Body of pancreas (tissue), 4 donors: Measurements from ENCODE around the gene ADCY2. TPM values are rescaled to one million over a fixed set of nuclear protein-coding genes. Genes with fewer than 3 reads are reported as not detected.
A peak's percentile ranks its signal among the peaks of the same experiment; 100 is the strongest.

Experiments
- ATAC-seq: fragments of 150-250 bp; one replicate; pipeline ENCODE4 v1.9.1; 2016
- DNase-seq, 4 donors: peaks; one replicate each; pipeline ENCODE4 v3.0.0-alpha.2; 2019
- H3K27ac ChIP-seq, 4 donors: fragments of 200-600 bp; sonication (generic); 1 replicate in 3 of 4; 2 replicates in 1 of 4; pipeline versions ENCODE4 v1.5.1 to v1.6.1; 2016 to 2019; ENCODE audit warnings: mild to moderate bottlenecking in 1 of 4, mixed read lengths in 1 of 4, moderate library complexity in 1 of 4
- H3K27me3 ChIP-seq, 2 donors: fragments of 200-600 bp; sonication (generic); one replicate each; pipeline ENCODE4 v1.6.0; 2016; ENCODE audit warnings: mild to moderate bottlenecking in 1 of 2
- H3K36me3 ChIP-seq, 2 donors: fragments of 200-600 bp; sonication (generic); replicated peaks in 1 of 2; 2 replicates each; pipeline ENCODE4 v1.5.1; 2016; ENCODE audit warnings: low read depth in 2 of 2; ENCODE audit not compliant: insufficient read depth in 1 of 2
- H3K4me1 ChIP-seq: fragments of 200-600 bp; sonication (generic); one replicate; pipeline ENCODE4 v1.6.0; 2016
- H3K4me3 ChIP-seq, 2 donors: fragments of 200-600 bp; sonication (generic); 1 replicate in 1 of 2; 2 replicates in 1 of 2; pipeline ENCODE4 v1.5.1; 2016 to 2019
- H3K9me3 ChIP-seq, 3 donors: fragments of 200-600 bp; sonication (generic); 1 replicate in 2 of 3; 2 replicates in 1 of 3; pipeline ENCODE4 v1.5.1; 2016
- CTCF ChIP-seq, 7 experiments: fragments of 450-650 bp in 4 of 7; fragments of 200-600 bp in 3 of 7; sonication (generic) in 3 of 7; IDR thresholded peaks; one replicate each; pipeline ENCODE4 v1.5.1; 2016 to 2019; ENCODE audit warnings: antibody characterized with exemption in 7 of 7
- POLR2A ChIP-seq, 3 donors: fragments of 450-650 bp; IDR thresholded peaks; one replicate each; pipeline ENCODE4 v1.6.1; 2016; ENCODE audit warnings: antibody characterized with exemption in 3 of 3, mild to moderate bottlenecking in 2 of 3
- WGBS, 2 donors: methylation state at CpG; one replicate each; pipeline ENCODE4 v1.1.5; 2017; 5-methylcytosine and 5-hydroxymethylcytosine counted together
- intact Hi-C: fragments of 100-400 bp; cut with DNase I; formaldehyde crosslinking; loops from one replicate; pipeline ENCODE4 v1.15.1; 2023
- total RNA-seq, 2 donors: library from RNA; depleted of rRNA; stranded (reverse); fragments of >200 nt; gene quantifications; one replicate each; pipeline ENCODE4 v1.1.0, GENCODE V29; 2016

The ADCY2 gene
- 1 to 10 TPM in 1 of 2 donors, under 1 TPM in 1; 0.52 to 4.6 TPM for total RNA-seq

- DNase-seq: peak in 2 of 4 donors; percentile 11 to 22
- ATAC-seq: peak; percentile 47
- WGBS, 2 donors: 1% methylated on average over 106 of the region's 121 CpGs; no CpG with 5 or more reads in 1 of the 2 donors
These were observed at the start of gene ADCY2 for GRCh38 chr5:7395947-7396712. Gene ADCY2, plus strand, starts transcription at chr5:7396138. Its CDS starts 159 bp downstream, at chr5:7396297.

GRCh38 chr5:7347377-7347776 lies 48.6 kb upstream of the ADCY2 start:
- ATAC-seq: no peak
- H3K27ac ChIP-seq: no peak overlapping the region
- WGBS, 2 donors: 68 to 78% methylated on average over 6 of the region's 6 CpGs
- no peaks in the 10 kb centered on the region for H3K9me3 ChIP-seq
- H3K4me1 ChIP-seq: no peaks in the 10 kb centered on the region
- no peaks in the 10 kb centered on the region for H3K36me3 ChIP-seq
- H3K4me3 ChIP-seq: no peak overlapping the region
- H3K27me3 ChIP-seq: no peaks in the 10 kb centered on the region
- TF ChIP-seq POLR2A (IDR thresholded peaks at IDR 0.05): no peak
- TF ChIP-seq CTCF (IDR thresholded peaks at IDR 0.05): no peak
- no peak for DNase-seq
- intact Hi-C loops: no loop called here

More at GRCh38 chr5:7395947-7396712, at the start of gene ADCY2:
- Histone ChIP-seq H3K4me1 (peaks cover 26% of the 10 kb centered on the region), H3K27ac (no peak within 1 kb of the TSS), H3K4me3 (no peak within 1 kb of the TSS), H3K36me3 (no peaks in the 10 kb centered on the region), H3K9me3 (no peaks in the 10 kb centered on the region), H3K27me3 (no peaks in the 10 kb centered on the region)
- no peak for TF ChIP-seq CTCF (IDR thresholded peaks at IDR 0.05)
- no peak for TF ChIP-seq POLR2A (IDR thresholded peaks at IDR 0.05)
- intact Hi-C loops: loop anchor here (10.0 kb wide), 1 partner anchor 631 kb away; no protein-coding TSS in a partner anchor

DNA sequence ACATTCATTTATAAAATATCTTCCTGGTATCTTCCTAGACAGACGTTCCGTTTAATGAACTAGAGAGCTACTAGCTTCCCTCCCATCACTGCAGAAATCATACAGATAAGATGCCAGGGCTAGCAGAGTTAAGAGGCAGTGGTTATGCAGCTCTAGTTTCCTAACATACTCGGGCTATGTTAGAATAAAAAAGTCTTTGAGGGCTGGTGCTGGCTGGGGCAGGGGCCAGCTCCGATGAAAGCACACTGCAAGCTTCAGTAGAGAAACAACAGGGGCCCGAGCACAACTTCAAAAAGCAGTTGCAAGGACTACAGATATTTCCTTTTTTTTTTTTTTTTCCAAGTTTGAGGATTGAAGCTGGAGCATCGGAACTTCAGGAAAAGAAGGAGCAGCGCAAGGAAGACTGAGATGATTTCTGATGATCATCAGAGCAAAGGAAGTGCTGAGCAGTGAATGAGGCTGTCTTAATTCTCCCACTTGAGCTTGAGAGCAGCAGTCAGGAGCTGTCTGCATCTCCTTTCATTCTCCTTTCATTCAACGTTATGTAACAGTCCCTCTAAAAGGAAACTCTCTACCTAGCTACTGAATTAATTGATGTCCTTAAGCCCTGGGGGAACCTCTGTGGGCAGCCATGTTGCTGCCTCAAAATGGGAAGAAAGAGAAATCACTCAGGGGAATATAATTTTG lies 47.6 kb upstream of the ADCY2 start:
- intact Hi-C loops: no loop called here
- ATAC-seq (no peak), DNase-seq (no peak)
- H3K4me1 ChIP-seq: no peaks in the 10 kb centered on the region
- no peak overlapping the region for H3K27ac ChIP-seq
- no peak overlapping the region for H3K4me3 ChIP-seq
- TF ChIP-seq CTCF (IDR thresholded peaks at IDR 0.05) (no peak), POLR2A (IDR thresholded peaks at IDR 0.05) (no peak)
- WGBS, 2 donors: 46 to 49% methylated on average over 8 of the region's 8 CpGs
- H3K27me3 ChIP-seq: no peaks in the 10 kb centered on the region
- H3K36me3 ChIP-seq: no peaks in the 10 kb centered on the region
- H3K9me3 ChIP-seq: no peaks in the 10 kb centered on the region

DNA sequence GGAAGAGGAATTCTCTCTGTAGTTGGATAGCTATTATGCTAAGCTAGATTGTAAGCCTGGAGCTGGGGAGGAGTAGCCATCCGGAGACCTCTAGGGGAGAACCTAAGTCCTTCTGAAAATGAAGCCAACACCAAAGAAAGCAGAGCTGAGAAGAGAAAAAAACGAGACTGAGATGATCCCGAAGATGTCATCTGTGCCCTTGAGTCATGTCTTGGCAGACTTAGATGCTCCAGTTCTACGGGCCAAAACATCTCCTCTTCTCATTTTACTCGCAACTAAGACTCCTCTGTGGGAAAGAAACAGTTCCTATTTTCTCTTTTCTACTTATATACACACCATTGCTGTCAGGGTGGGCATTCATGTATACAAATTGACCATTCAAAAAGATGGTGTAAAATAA lies 34.3 kb upstream of the ADCY2 start:
- ATAC-seq (no peak), DNase-seq (no peak)
- Histone ChIP-seq H3K9me3 (no peaks in the 10 kb centered on the region), H3K27ac (no peak overlapping the region), H3K4me1 (no peaks in the 10 kb centered on the region), H3K4me3 (no peak overlapping the region), H3K36me3 (no peaks in the 10 kb centered on the region), H3K27me3 (no peaks in the 10 kb centered on the region)
- 41 to 56% methylated on average over 5 of the region's 5 CpGs for WGBS, 2 donors
- intact Hi-C loops: no loop called here
- TF ChIP-seq CTCF (IDR thresholded peaks at IDR 0.05): no peak
- no peak for TF ChIP-seq POLR2A (IDR thresholded peaks at IDR 0.05)
